Ovary (tissue), 3 donors: Measurements from ENCODE around the gene DENND4B.
"Not testable (repeated sequence)": the region's sequence is repeated elsewhere in the genome, so short reads cannot be mapped to it uniquely, and the experiment has no call there.

Source experiments
- POLR2A ChIP-seq: fragments of 450-650 bp; IDR thresholded peaks from one replicate; pipeline ENCODE4 v1.6.1; 2017; ENCODE audit warnings: antibody characterized with exemption, mild to moderate bottlenecking, moderate library complexity
- TF ChIP-seq, protein P1 (sequence below), 3 donors: fragments of 450-650 bp in 2 of 3; fragments of 200-600 bp in 1 of 3; IDR thresholded peaks; one replicate each; pipeline versions ENCODE4 v1.5.1 to v1.8.0; 2016 to 2022; ENCODE audit warnings: antibody characterized with exemption in 3 of 3, mild to moderate bottlenecking in 1 of 3
- donor health status: DM: no; HTN: no; CAD: no.

DNA sequence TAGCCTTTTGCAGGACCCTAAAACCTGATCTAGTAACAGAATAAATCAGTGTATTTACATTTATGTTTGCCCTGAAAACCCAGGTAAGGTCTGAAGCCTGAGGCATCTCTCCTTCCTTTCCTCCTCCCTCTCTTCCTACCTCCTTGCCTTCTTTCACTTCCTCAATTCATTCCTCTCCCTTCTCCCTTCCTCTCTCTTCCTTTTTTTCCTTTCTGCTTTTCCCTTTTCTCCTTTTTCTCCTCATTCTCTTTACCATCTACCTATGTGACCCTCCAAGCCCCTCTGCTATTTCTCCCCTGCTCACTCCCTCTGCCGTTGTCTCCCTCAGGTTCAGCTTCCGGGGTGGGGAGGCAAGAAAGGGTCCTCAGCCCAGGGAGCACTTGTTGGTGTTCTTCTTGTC, 35.2 kb upstream of the DENND4B start:
- not testable (repeated sequence) for TF ChIP-seq POLR2A
- TF ChIP-seq, protein P1, sequence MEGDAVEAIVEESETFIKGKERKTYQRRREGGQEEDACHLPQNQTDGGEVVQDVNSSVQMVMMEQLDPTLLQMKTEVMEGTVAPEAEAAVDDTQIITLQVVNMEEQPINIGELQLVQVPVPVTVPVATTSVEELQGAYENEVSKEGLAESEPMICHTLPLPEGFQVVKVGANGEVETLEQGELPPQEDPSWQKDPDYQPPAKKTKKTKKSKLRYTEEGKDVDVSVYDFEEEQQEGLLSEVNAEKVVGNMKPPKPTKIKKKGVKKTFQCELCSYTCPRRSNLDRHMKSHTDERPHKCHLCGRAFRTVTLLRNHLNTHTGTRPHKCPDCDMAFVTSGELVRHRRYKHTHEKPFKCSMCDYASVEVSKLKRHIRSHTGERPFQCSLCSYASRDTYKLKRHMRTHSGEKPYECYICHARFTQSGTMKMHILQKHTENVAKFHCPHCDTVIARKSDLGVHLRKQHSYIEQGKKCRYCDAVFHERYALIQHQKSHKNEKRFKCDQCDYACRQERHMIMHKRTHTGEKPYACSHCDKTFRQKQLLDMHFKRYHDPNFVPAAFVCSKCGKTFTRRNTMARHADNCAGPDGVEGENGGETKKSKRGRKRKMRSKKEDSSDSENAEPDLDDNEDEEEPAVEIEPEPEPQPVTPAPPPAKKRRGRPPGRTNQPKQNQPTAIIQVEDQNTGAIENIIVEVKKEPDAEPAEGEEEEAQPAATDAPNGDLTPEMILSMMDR (IDR thresholded peaks at IDR 0.05) = not testable (repeated sequence)
